SK-N-SH (cell line): ENCODE results near the gene MID2. TPM values are rescaled to one million over a fixed set of nuclear protein-coding genes. Genes with fewer than 3 reads are reported as not detected.

Source experiments
- CTCF ChIA-PET: fragments of 300-600, 350-600 bp; formaldehyde crosslinking; extraction: SDS; loops from one replicate; lab custom pipeline; 2021; lab: Yijun Ruan, JAX
- POLR2A ChIA-PET: fragments of 350-600 bp; sonication (Branson Sonifier 250); formaldehyde crosslinking; extraction: SDS; loops from one replicate; lab custom pipeline; 2020; ENCODE audit warnings: antibody characterized with exemption, inconsistent platforms; lab: Yijun Ruan, JAX
- DNase-seq: peaks from one replicate; pipeline ENCODE4 v3.0.0; 2012
- H2AFZ ChIP-seq: fragments of 200-600 bp; sonication (generic); 2 replicates; pipeline ENCODE4 v1.8.1; 2016; ENCODE audit warnings: antibody characterized with exemption, mild to moderate bottlenecking, low read depth
- H3F3A ChIP-seq: fragments of 200-600 bp; sonication (generic); replicated peaks from 2 replicates; pipeline ENCODE3; 2016; ENCODE audit warnings: antibody characterized with exemption, mild to moderate bottlenecking; ENCODE audit not compliant: insufficient read depth
- H3K27ac ChIP-seq, 2 experiments: fragments of 200-500 bp in 1 of 2; fragments of 200-600 bp in 1 of 2; sonication (Bioruptor generic) in 1 of 2; sonication (generic), shearing (Covaris generic) in 1 of 2; 2 replicates each; pipeline versions ENCODE4 v1.5.1 to v1.6.1; 2014 to 2016; ENCODE audit warnings: low read depth in 2 of 2, inconsistent platforms in 1 of 2, low read length in 1 of 2, mild to moderate bottlenecking in 1 of 2, mixed read lengths in 1 of 2
- H3K27me3 ChIP-seq: fragments of 200-600 bp; sonication (generic), shearing (Covaris generic); 2 replicates; pipeline ENCODE4 v1.6.1; 2016; ENCODE audit warnings: mixed run types; ENCODE audit not compliant: insufficient read depth
- H3K36me3 ChIP-seq, 2 experiments: fragments of 200-500 bp in 1 of 2; fragments of 200-600 bp in 1 of 2; sonication (Bioruptor generic) in 1 of 2; sonication (generic) in 1 of 2; replicated peaks in 1 of 2; 2 replicates each; pipeline versions ENCODE3 to v1.5.1; 2014 to 2016; ENCODE audit warnings: low read length in 1 of 2, mild to moderate bottlenecking in 1 of 2; ENCODE audit not compliant: insufficient read depth in 2 of 2, control insufficient read depth in 1 of 2
- H3K4me1 ChIP-seq, 2 experiments: fragments of 200-500 bp in 1 of 2; fragments of 200-600 bp in 1 of 2; sonication (Bioruptor generic) in 1 of 2; sonication (generic), shearing (Covaris generic) in 1 of 2; 2 replicates each; pipeline versions ENCODE4 v1.5.1 to v1.6.1; 2014 to 2016; ENCODE audit warnings: low read depth in 1 of 2, low read length in 1 of 2, mixed run types in 1 of 2; ENCODE audit not compliant: insufficient read depth in 2 of 2, control insufficient read depth in 1 of 2
- H3K4me2 ChIP-seq: fragments of 200-600 bp; sonication (generic), shearing (Covaris generic); 2 replicates; pipeline ENCODE4 v1.6.1; 2017; ENCODE audit warnings: mixed run types
- H3K4me3 ChIP-seq, 2 experiments: fragments of 200-500 bp in 1 of 2; fragments of 200-600 bp in 1 of 2; sonication (Bioruptor generic) in 1 of 2; sonication (generic), shearing (Covaris generic) in 1 of 2; 2 replicates each; pipeline versions ENCODE4 v1.5.1 to v1.8.1; 2014 to 2016; ENCODE audit warnings: low read depth in 2 of 2, inconsistent platforms in 1 of 2, low read length in 1 of 2, mild to moderate bottlenecking in 1 of 2, mixed read lengths in 1 of 2, moderate library complexity in 1 of 2
- H3K79me2 ChIP-seq: fragments of 200-600 bp; sonication (generic); 2 replicates; pipeline ENCODE4 v1.8.1; 2017; ENCODE audit warnings: mild to moderate bottlenecking; ENCODE audit not compliant: insufficient read depth
- H3K9ac ChIP-seq: fragments of 200-600 bp; sonication (generic); 2 replicates; pipeline ENCODE4 v1.6.1; 2017; ENCODE audit warnings: mixed run types
- H3K9me2 ChIP-seq: fragments of 200-600 bp; sonication (generic); 2 replicates; pipeline ENCODE4 v1.6.1; 2017; ENCODE audit warnings: mixed run types
- H3K9me3 ChIP-seq: fragments of 200-600 bp; sonication (generic); 2 replicates; pipeline ENCODE4 v1.6.1; 2017; ENCODE audit warnings: mixed run types, mild to moderate bottlenecking, moderate library complexity
- H4K20me1 ChIP-seq: fragments of 200-600 bp; sonication (generic); 2 replicates; pipeline ENCODE4 v1.6.1; 2017; ENCODE audit warnings: mild to moderate bottlenecking, mixed run types; ENCODE audit not compliant: insufficient read depth
- CHD2 ChIP-seq: fragments of 150-350 bp; IDR thresholded peaks from 2 replicates; pipeline ENCODE4 v1.6.1; 2018; ENCODE audit warnings: low read length; ENCODE audit not compliant: partially characterized antibody
- CTCF ChIP-seq: fragments of 200-600 bp; sonication (generic); IDR thresholded peaks from 2 replicates; pipeline ENCODE4 v1.6.1; 2017; ENCODE audit warnings: antibody characterized with exemption, mild to moderate bottlenecking, moderate library complexity
- ELF1 ChIP-seq: IDR thresholded peaks from 2 replicates; pipeline ENCODE4 v1.4.0; 2012
- EP300 ChIP-seq, 2 experiments: IDR thresholded peaks; 2 replicates each; pipeline versions ENCODE4 v1.4.0 to v1.6.1; 2012; ENCODE audit warnings: borderline replicate concordance in 1 of 2, low read depth in 1 of 2, low read length in 1 of 2
- FOSL2 ChIP-seq: IDR thresholded peaks from 2 replicates; pipeline ENCODE4 v1.4.0; 2012; ENCODE audit warnings: low read depth, mild to moderate bottlenecking, moderate library complexity, borderline replicate concordance
- FOXJ3 ChIP-seq: sonication (generic); formaldehyde crosslinking; IDR thresholded peaks from 2 replicates; pipeline ENCODE4 v1.5.1; 2020; ENCODE audit warnings: mild to moderate bottlenecking, missing genetic modification reagents
- GATA2 ChIP-seq: sonication (generic); formaldehyde crosslinking; IDR thresholded peaks from 2 replicates; pipeline ENCODE4 v1.5.0; 2020; ENCODE audit warnings: mild to moderate bottlenecking, missing genetic modification reagents
- MAX ChIP-seq: IDR thresholded peaks from 2 replicates; pipeline ENCODE4 v1.4.0; 2012; ENCODE audit warnings: low read depth
- MEF2A ChIP-seq: IDR thresholded peaks from 2 replicates; pipeline ENCODE4 v1.4.0; 2012; ENCODE audit warnings: low read depth, borderline replicate concordance
- NRF1 ChIP-seq: IDR thresholded peaks from 2 replicates; pipeline ENCODE4 v1.6.1; 2012; ENCODE audit warnings: low read depth, mild to moderate bottlenecking, low read length
- PBX3 ChIP-seq: IDR thresholded peaks from 2 replicates; pipeline ENCODE4; 2012
- POLR2AphosphoS5 ChIP-seq: IDR thresholded peaks from 2 replicates; pipeline ENCODE4 v1.6.1; 2012; ENCODE audit warnings: low read depth, low read length
- RAD21 ChIP-seq: IDR thresholded peaks from 2 replicates; pipeline ENCODE4 v1.6.1; 2012; ENCODE audit warnings: mild to moderate bottlenecking, low read length
- REST ChIP-seq: IDR thresholded peaks from 2 replicates; pipeline ENCODE4 v1.6.1; 2012; ENCODE audit warnings: mild to moderate bottlenecking, low read depth, low read length, moderate library complexity
- RFX5 ChIP-seq: IDR thresholded peaks from 2 replicates; pipeline ENCODE4 v1.6.1; 2012; ENCODE audit warnings: mild to moderate bottlenecking, improper control_type of control experiment, low read length
- RXRA ChIP-seq: IDR thresholded peaks from 2 replicates; pipeline ENCODE4 v1.4.0; 2012; ENCODE audit warnings: low read depth, mild to moderate bottlenecking, borderline replicate concordance
- SMC3 ChIP-seq: IDR thresholded peaks from 2 replicates; pipeline ENCODE4 v1.6.1; 2012; ENCODE audit warnings: low read depth, low read length, improper control_type of control experiment
- TCF12 ChIP-seq: IDR thresholded peaks from 2 replicates; pipeline ENCODE4 v1.4.0; 2012
- TEAD4 ChIP-seq: IDR thresholded peaks from 2 replicates; pipeline ENCODE4 v1.4.0; 2012; ENCODE audit warnings: mild to moderate bottlenecking, borderline replicate concordance; ENCODE audit not compliant: insufficient read depth
- USF1 ChIP-seq: IDR thresholded peaks from 2 replicates; pipeline ENCODE4 v1.4.0; 2012; ENCODE audit warnings: low read depth, borderline replicate concordance
- WGBS: methylation state at CpG from one replicate; pipeline ENCODE4 v1.1.6; 2017; ENCODE audit warnings: low lambda C conversion rate; 5-methylcytosine and 5-hydroxymethylcytosine counted together
- polyA plus RNA-seq, 3 experiments: library from polyadenylated mRNA; depleted of rRNA; stranded (reverse); fragments of >200 nt; gene quantifications; 2 replicates each; pipeline ENCODE4 v1.2.3, GENCODE V29; 2012

MID2 gene
- polyA plus RNA-seq, 1 of the 3 experiments (the other 2 are of a cell fraction), result 0.16 TPM

GRCh38 chrX:107780525-107780924, 45.1 kb upstream of the MID2 start:
- Histone ChIP-seq H2AFZ (no peak overlapping the region), H3K9me2 (no peaks in the 10 kb centered on the region), H3F3A (no peaks in the 10 kb centered on the region), H3K36me3 (no peaks in the 10 kb centered on the region), H4K20me1 (no peaks in the 10 kb centered on the region), H3K27me3 (peaks cover 15% of the 10 kb centered on the region), H3K9me3 (no peaks in the 10 kb centered on the region), H3K4me1 (peaks cover 0 to under 1% of the 10 kb centered on the region in 2 experiments; a peak in 1 of 4 replicates)
- no peak for DNase-seq
- ChIA-PET POLR2A (no interaction called here), CTCF (interaction anchor here (1.0 to 1.3 kb wide), 3 partner anchors 120 to 125 kb away, joined by 3 to 5 read pairs (median 4); no protein-coding TSS in a partner anchor)
- 23% methylated on average over 9 of the region's 9 CpGs for WGBS
- TF ChIP-seq SMC3 (no peak), EP300 (IDR thresholded peaks at IDR 0.05; ENCODE audit: borderline replicate concordance in 1 of 2, low read depth in 1 of 2, low read length in 1 of 2) (no peak), TEAD4 (no peak), REST (no peak), FOXJ3 (CRISPR knock-in tag) (no peak), MAX (no peak), CTCF (no peak), TCF12 (no peak), PBX3 (no peak), NRF1 (no peak), RFX5 (no peak), RAD21 (no peak), FOSL2 (no peak), POLR2AphosphoS5 (no peak), USF1 (no peak), ELF1 (no peak), GATA2 (CRISPR knock-in tag) (no peak), CHD2 (no peak), RXRA (no peak), MEF2A (no peak)
- TF ChIP-seq, all 33 proteins: peak for 0
- H3K27ac ChIP-seq, result no peak overlapping the region
- H3K9ac ChIP-seq, result no peak overlapping the region
- H3K79me2 ChIP-seq, result no peaks in the 10 kb centered on the region
- H3K4me2 ChIP-seq, result no peak overlapping the region
- no peak overlapping the region for H3K4me3 ChIP-seq
